Lung (tissue), 12 donors: ENCODE results near the gene TRIM39. TPM values are rescaled to one million over a fixed set of nuclear protein-coding genes. Genes with fewer than 3 reads are reported as not detected.

Experiments
- ATAC-seq: fragments of 200-7000 bp; cut with Tn5 transposase; one replicate; pipeline ENCODE4 v1.9.1; 2020; ENCODE audit warnings: moderate number of reproducible peaks; ENCODE audit not compliant: insufficient read depth, low FRiP score
- DNase-seq, 3 donors: peaks; one replicate each; pipeline ENCODE4 v3.0.0-alpha.2; 2013 to 2017
- H3K27ac ChIP-seq, 2 donors: one replicate each; pipeline ENCODE4 v1.5.1; 2013; ENCODE audit warnings: mild to moderate bottlenecking in 2 of 2, moderate library complexity in 2 of 2, control low read depth in 1 of 2, inconsistent platforms in 1 of 2, low read depth in 1 of 2, low read length in 1 of 2
- H3K27me3 ChIP-seq, 3 donors: one replicate each; pipeline ENCODE4 v1.5.1; 2013; ENCODE audit warnings: low read length in 2 of 3; ENCODE audit not compliant: control insufficient read depth in 3 of 3, insufficient read depth in 3 of 3
- H3K36me3 ChIP-seq, 4 donors: one replicate each; pipeline ENCODE4 v1.5.1; 2013; ENCODE audit warnings: low read length in 4 of 4, mild to moderate bottlenecking in 1 of 4, moderate library complexity in 1 of 4; ENCODE audit not compliant: control insufficient read depth in 4 of 4, insufficient read depth in 4 of 4
- H3K4me1 ChIP-seq, 5 donors: one replicate each; pipeline ENCODE4 v1.5.1; 2013; ENCODE audit warnings: low read length in 5 of 5, mild to moderate bottlenecking in 2 of 5, moderate library complexity in 1 of 5; ENCODE audit not compliant: control insufficient read depth in 5 of 5, insufficient read depth in 5 of 5
- H3K4me3 ChIP-seq: one replicate; pipeline ENCODE4 v1.5.1; 2013; ENCODE audit warnings: mild to moderate bottlenecking, control low read depth, moderate library complexity
- H3K9ac ChIP-seq, 2 donors: one replicate each; pipeline ENCODE4 v1.5.1; 2013; ENCODE audit warnings: low read length in 2 of 2, control low read depth in 1 of 2; ENCODE audit not compliant: insufficient read depth in 1 of 2
- H3K9me3 ChIP-seq, 4 donors: one replicate each; pipeline ENCODE4 v1.5.1; 2013; ENCODE audit warnings: low read length in 3 of 4, mild to moderate bottlenecking in 1 of 4, moderate library complexity in 1 of 4; ENCODE audit not compliant: control insufficient read depth in 4 of 4, insufficient read depth in 3 of 4
- WGBS, 2 donors: extraction: QIAGEN DNeasy Blood & Tissue Kit; methylation state at CpG; one replicate each; pipeline ENCODE4 v1.1.7; 2013; 5-methylcytosine and 5-hydroxymethylcytosine counted together
- polyA plus RNA-seq, 2 donors: library from polyadenylated mRNA; stranded (reverse); fragments of 200-250 nt; gene quantifications; one replicate each; pipeline ENCODE4 v1.2.1, GENCODE V29; 2013
- total RNA-seq, 2 donors: library from RNA; depleted of rRNA in 1 of 2; stranded (reverse); fragments of >200 nt in 1 of 2; gene quantifications; one replicate each; pipeline ENCODE4 v1.2.1, GENCODE V29; 2014 to 2021
- TF ChIP-seq, protein P1 (sequence below): IDR thresholded peaks from 2 replicates; pipeline ENCODE4 v1.5.1; 2012; ENCODE audit warnings: mild to moderate bottlenecking; ENCODE audit errors: control extremely low read depth, extremely low read depth
- donor health status: control.
- donor health status: control.
- donor health status: Bipolar disorder and iron deficiency.
- donor health status: healthy.
- donor health status: DM: yes; HTN: yes; CAD: no.

TRIM39 gene
- total and polyA plus RNA-seq, 4 donors: 9.4 to 14.2 (median 11.3) TPM

DNA sequence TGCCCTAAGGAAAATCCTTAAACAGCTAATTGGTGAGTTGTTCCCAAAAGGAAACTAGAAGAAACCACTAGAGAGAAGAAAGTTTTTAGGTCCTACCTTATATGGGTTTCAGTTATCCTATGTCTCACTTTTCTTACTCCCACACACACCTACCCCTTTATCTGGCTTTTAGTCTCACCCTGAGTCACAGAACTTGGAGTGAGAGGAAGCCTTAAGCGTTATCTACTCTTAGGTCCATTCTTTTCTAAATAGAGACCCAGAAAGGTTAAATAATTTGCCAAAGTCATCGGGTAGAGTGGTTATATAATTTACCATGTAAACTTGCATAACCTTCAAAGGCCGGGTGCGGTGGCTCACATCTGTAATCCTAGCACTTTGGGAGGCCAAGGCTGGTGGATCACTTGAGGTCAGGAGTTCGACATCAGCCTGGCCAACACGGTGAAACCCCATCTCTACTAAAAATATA lies 13.9 kb downstream of the TRIM39 start:
- TF ChIP-seq, protein P1, sequence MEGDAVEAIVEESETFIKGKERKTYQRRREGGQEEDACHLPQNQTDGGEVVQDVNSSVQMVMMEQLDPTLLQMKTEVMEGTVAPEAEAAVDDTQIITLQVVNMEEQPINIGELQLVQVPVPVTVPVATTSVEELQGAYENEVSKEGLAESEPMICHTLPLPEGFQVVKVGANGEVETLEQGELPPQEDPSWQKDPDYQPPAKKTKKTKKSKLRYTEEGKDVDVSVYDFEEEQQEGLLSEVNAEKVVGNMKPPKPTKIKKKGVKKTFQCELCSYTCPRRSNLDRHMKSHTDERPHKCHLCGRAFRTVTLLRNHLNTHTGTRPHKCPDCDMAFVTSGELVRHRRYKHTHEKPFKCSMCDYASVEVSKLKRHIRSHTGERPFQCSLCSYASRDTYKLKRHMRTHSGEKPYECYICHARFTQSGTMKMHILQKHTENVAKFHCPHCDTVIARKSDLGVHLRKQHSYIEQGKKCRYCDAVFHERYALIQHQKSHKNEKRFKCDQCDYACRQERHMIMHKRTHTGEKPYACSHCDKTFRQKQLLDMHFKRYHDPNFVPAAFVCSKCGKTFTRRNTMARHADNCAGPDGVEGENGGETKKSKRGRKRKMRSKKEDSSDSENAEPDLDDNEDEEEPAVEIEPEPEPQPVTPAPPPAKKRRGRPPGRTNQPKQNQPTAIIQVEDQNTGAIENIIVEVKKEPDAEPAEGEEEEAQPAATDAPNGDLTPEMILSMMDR: no peak
- no peak for DNase-seq

DNA sequence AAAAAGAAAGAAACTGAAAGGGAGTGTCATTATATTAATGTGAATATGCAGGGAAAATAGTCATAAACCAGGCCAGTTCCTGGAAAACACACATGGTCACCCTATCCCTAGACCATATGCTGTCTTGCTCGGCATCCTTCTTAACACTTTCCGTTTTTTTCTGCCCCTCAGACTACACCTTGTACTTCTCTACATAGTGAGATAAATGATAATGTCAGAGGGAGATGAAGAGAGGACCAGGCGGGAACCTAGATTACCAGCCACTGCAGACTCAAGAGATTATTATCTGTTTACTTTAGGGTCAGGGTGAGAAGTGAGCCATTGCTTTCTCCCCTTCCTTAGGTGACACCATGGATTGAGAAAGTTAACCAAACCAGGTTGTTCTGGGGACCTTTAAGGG lies 14.5 kb downstream of the TRIM39 start:
- peaks cover 0 to 6% (median 4%) of the 10 kb centered on the region in 5 donors for H3K4me1 ChIP-seq
- no peak overlapping the region for H3K4me3 ChIP-seq
- H3K27ac ChIP-seq: no peak overlapping the region
- ATAC-seq (no peak), DNase-seq (no peak)
- 95 to 99% methylated on average over 3 of the region's 3 CpGs for WGBS, 2 donors
- no peak overlapping the region for H3K9ac ChIP-seq
- no peaks in the 10 kb centered on the region for H3K9me3 ChIP-seq
- no peaks in the 10 kb centered on the region for H3K27me3 ChIP-seq
- TF ChIP-seq, protein P1: no peak
- peaks cover 12 to 28% (median 21%) of the 10 kb centered on the region in 4 donors for H3K36me3 ChIP-seq

More for the DNA sequence above, 13.9 kb downstream of the TRIM39 start:
- WGBS, 2 donors: 90 to 95% methylated on average over 6 of the region's 6 CpGs
- Histone ChIP-seq H3K4me3 (no peak overlapping the region), H3K36me3 (peaks cover 14 to 29% (median 25%) of the 10 kb centered on the region in 4 donors), H3K27ac (no peak overlapping the region), H3K9ac (no peak overlapping the region), H3K27me3 (no peaks in the 10 kb centered on the region), H3K4me1 (peaks cover 0 to 1% (median 0%) of the 10 kb centered on the region in 5 donors), H3K9me3 (no peaks in the 10 kb centered on the region)
- ATAC-seq: no peak

DNA sequence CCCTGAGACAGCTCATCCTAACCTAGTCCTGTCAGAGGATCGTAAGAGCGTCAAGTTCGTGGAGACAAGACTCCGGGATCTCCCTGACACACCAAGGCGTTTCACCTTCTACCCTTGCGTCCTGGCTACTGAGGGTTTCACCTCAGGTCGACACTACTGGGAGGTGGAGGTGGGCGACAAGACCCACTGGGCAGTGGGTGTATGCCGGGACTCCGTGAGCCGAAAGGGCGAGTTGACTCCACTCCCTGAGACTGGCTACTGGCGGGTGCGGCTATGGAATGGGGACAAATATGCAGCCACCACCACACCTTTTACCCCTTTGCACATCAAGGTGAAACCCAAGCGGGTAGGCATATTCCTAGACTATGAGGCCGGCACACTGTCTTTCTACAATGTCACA lies 15.0 kb downstream of the TRIM39 start:
- WGBS, 2 donors: 96 to 97% methylated on average over 16 of the region's 16 CpGs
- no peaks in the 10 kb centered on the region for H3K9me3 ChIP-seq
- H3K36me3 ChIP-seq: peaks cover 10 to 28% (median 21%) of the 10 kb centered on the region in 4 donors
- no peak overlapping the region for H3K4me3 ChIP-seq
- peaks cover 0 to 6% (median 5%) of the 10 kb centered on the region in 5 donors for H3K4me1 ChIP-seq
- no peak overlapping the region for H3K9ac ChIP-seq
- DNase-seq: no peak
- H3K27me3 ChIP-seq: no peaks in the 10 kb centered on the region
- TF ChIP-seq, protein P1: no peak
- H3K27ac ChIP-seq: no peak overlapping the region
- ATAC-seq: no peak
